Hindlimb muscle (tissue), 1 donor: ENCODE results near the gene SKAP1. TPM values are rescaled to one million over a fixed set of nuclear protein-coding genes. Genes with fewer than 3 reads are reported as not detected.
"Not testable (repeated sequence)": the region's sequence is repeated elsewhere in the genome, so short reads cannot be mapped to it uniquely, and the experiment has no call there.

Source experiments
- DNase-seq: peaks from one replicate; pipeline ENCODE4 v3.0.0-alpha.2; 2013
- polyA plus RNA-seq: library from polyadenylated mRNA; unstranded; fragments of 120-200 nt; gene quantifications from one replicate; pipeline ENCODE4 v1.2.1, GENCODE V29; 2013; ENCODE audit not compliant: insufficient read length

Gene SKAP1
- polyA plus RNA-seq, 1 donor, result 0.70 TPM

- DNase-seq, result no peak
These were observed 151.1 kb downstream of the SKAP1 start for GRCh38 chr17:48278760-48279491.

- no peak for DNase-seq
These were observed 153.2 kb downstream of the SKAP1 start for GRCh38 chr17:48276776-48277175.

DNA sequence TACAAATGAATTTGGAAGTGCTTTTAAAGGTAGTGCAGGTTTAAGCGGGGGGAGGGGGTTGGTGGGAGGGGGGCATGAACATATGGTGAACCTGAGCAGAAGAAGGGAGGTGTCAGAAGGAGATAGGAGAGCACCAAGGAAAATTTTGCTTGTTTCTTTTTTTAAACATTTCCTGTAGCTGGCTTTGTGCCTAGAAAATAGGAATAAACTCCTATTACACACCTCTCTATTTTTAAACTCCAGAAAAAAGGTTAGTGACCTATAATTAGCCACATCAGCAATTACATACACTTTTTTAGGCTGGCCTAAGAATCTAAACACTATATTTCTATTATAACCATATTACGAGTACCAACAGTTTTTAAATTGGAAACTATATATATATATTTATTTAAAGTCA, 159.1 kb downstream of the SKAP1 start:
- DNase-seq, result no peak

DNA sequence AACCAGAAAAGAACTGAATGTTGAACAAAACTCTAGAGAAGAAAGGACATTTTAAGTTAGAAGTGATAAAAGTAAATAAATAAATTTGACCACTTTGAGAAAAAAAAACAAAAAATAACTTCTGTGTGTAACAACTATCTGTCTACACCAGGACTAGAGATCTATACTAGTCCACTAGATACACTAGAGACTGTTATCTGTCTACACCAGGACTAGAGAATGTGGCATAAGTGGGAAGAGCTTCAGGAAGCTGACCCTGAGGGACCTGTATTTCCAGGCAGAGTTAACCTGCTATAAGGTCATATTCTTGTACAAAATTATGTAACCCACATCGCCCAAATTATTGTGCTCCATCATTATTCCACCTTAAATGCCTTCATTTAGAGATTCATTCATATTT, 160.8 kb downstream of the SKAP1 start:
- DNase-seq, result no peak

DNA sequence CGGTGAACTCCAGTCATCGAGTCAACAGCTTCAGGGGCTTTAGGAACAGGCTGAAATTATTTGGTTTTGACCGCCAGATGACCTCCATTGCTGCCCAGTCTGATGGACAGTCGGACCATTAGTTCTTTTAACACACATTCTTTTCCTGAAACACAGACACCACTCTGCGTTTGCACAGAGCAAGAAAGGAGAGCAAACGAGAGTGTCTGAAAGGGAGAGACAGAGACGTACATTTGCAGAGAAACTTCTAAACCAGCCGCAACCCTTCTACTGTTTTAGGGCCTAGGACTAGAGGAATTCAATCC, 166.3 kb downstream of the SKAP1 start:
- no peak for DNase-seq

DNA sequence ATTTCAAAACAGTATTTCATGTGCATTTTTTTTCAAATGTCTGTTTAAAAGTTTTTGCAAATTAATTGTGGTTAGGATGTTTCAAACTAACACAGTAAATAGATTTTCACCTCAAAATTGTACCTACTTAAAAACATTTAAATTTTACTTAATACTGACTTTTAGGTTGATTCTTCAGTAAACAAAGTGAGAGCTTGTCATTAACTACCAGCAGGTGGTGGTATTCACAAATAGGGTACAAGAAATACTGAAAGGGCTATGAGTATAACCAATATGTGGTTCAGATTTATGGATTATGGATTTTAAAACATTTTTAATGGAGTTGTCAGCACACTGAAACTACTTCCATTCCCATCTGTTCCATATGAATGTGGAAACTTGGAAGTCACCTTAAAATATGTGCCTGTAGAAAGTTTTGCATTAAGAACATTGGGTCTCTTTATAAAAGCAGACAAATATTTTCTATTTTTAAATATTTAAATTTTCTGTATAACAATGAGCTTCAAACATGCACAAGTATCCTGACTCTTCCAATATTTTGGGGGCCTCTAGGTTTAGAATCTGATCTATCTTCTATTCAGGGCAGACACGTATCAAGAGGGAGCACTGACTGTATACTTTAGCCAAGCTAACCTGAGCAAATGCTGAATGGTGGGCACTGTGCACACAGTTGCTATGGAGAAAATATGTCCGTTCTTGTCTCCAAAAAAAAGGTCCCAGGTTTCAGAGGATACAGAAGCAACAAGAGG, 166.9 kb downstream of the SKAP1 start:
- no peak for DNase-seq

DNA sequence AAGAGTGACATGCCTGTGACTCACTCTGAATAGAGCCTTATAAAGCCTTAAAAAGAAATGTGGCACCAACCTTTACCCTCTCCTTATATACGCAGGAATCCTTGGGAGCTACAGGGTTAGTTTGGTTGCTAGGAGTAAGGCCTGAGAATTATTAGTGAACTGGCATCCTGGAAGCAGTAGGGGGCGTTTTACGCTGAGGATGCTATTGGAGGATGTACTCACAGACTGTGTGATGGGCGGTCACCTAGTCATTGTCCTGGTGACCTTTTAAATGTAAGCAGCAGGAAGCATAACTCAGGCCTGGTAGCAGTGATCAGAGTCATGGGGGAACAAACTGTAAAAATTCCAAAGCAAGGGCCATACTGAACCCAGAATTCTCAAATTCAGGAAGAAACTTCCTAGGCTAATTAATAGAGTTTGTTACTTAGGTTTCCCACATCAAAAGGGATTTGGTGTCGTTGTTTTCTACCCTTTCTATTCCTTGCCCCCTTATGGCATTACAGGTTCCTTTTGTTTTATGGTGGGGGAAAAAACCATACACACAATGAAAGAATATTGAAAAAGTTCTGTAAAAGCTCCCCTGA, 168.6 kb downstream of the SKAP1 start:
- DNase-seq, result no peak

DNA sequence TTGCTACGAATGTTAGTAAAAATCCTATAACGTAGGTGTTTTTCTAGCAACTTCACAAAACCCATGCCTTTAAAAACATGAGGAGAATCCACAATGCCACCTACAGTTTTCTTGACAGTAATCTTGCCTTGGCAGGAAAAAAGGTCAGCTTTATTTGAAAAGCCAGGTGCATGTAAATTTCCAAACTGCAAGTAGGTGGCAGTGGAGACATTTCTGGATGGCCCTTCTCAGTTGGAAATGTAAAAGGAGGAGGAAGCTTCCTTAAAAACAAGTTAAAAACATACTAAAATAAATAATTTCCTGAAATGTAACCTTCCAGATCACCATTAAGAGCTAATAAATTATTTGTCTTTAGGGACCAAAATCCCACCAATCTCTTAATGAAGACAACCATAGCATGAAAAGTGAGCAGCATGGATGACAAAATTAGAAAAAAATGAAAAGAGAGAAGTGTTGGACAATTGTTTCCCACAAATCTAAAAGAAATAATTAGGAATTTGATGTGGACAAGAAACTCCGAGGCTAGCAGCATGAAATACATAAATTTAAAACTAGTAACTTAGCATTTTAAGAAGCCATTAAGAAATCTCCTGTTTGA, 170.2 kb downstream of the SKAP1 start:
- no peak for DNase-seq

- DNase-seq, result no peak
These were observed 171.7 kb downstream of the SKAP1 start for GRCh38 chr17:48258331-48258730.

DNA sequence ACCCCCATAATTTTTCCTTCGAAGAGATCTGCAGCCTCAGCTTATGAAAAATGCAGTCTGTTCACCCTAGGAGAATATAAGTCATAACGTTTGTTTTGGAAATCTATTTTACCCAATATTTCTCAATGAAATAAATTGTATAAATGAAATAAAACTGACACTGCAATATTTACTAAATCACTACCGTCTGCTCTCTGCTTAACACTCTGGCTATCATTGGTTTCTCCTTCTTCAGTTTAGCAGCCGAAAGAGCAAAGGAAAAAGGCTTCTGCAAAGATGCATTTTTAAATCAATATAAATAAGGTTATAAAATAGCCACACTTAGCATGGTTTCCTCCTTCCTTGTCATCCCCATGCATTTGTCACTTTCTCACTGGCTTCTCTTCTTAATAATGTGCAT, 174.3 kb downstream of the SKAP1 start:
- no peak for DNase-seq

DNA sequence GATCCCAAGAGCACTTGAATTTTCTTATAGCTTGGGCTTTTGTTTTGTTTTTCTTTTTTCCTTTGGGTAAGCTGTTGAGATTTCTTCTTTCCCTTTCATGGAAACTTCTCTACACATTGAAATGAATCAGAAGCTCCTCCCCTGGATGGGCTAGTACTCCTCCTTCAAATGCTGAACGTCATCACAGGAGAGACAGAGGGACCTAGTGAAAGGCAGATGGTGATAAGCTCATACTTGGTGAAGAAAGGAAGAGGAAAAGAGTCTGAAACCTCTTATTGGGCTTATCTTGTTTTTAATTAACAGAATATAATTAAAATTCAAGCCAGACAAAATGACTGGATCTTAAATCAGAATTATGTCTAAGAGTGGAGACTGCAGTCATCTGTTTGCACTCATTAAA, 175.1 kb downstream of the SKAP1 start:
- no peak for DNase-seq

GRCh38 chr17:48253975-48254374, 176.0 kb downstream of the SKAP1 start:
- DNase-seq, result no peak

- no peak for DNase-seq
These were observed 178.1 kb downstream of the SKAP1 start for GRCh38 chr17:48251950-48252349.

DNA sequence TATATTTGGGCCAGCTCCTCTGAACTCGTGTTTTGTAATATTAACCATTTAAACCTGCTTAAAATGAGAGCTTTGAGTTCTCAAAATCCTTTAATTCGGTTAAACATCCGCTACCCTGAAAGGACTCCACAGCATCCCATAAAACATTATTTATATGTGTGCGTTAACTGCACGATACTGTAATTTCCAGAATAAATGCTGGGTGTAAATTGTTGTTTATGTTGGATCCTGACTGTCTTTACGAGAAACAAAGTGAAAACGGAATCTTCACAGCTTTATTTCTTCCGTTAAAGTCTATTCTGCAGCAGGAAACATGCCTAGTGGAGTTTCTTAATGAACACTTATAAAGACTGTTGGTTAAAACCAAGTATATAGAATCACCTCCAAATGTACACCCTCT, 179.1 kb downstream of the SKAP1 start:
- no peak for DNase-seq

DNA sequence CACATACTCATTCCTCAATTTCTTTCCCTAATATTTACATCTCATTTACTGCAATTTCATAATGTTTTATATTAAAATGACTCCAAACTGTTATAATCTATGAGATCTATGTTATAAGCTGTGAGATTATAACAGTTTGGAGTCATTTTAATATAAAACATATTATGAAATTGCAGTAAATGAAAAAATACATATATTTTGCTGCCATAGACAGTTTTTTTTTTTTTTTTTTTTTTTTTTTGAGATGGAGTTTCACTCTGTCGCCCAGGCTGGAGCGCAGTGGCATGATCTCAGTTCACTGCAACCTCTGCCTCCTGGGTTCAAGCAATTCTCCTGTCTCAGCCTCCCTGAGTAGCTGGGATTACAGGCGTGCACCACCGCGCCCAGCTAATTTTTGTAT, 180.0 kb downstream of the SKAP1 start:
- DNase-seq, result not testable (repeated sequence)

GRCh38 chr17:48247603-48248002, 182.4 kb downstream of the SKAP1 start:
- DNase-seq, result no peak

DNA sequence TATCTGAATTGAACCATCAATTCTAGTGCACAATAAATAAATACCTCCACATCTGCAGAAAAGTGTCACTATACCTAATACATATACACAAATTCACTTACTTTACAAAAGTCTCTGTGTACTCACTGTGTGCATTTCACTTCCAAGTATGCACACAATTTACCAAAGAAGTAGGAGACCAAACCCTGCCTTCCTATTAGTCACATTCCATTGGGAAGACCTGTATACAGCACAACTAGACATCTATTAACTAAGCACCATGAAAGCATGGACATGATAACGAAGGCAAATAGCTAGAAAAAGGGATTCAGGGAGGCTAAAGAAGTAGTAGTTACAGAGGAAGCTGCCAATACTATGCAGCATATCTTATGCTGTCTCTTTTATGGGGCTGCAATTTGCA, 183.0 kb downstream of the SKAP1 start:
- no peak for DNase-seq

GRCh38 chr17:48246612-48247011, 183.4 kb downstream of the SKAP1 start:
- DNase-seq, result no peak

GRCh38 chr17:48245465-48246033, 184.5 kb downstream of the SKAP1 start:
- DNase-seq, result not testable (repeated sequence)

- no peak for DNase-seq
These were observed 185.2 kb downstream of the SKAP1 start for GRCh38 chr17:48244814-48245213.

DNA sequence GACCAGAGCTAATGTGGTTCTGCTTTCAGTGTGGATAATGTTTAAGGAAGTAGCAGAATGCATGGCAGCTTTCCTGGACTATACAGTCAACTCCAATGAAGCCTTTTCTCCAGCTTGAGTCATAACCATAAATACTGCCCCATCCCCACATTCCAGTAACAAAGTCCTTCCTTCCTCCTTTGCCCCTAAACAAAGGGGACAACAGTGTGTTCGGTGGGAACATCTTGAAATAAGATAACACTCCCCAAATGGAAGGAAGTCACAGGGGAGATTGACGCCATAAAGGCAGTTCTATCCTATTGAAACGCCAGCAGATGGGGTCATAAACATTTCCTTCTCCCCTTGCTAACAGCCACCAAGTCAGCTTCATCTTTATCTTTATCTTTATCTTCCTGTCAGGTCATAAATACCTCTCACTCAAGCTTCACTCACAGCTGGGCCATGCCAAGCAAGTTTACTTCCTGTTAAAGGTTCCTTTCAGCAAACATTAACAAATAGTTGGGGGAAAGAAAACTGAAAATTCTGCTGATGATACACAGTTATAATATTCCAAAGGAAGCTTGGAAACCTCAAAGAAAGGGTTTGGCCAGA, 185.8 kb downstream of the SKAP1 start:
- no peak for DNase-seq

GRCh38 chr17:48241770-48242497, 188.1 kb downstream of the SKAP1 start:
- DNase-seq, result no peak
